ENCODE measurements around the gene ARID3C.
A peak's percentile ranks its signal among the peaks of the same experiment; 100 is the strongest.
"Not testable (repeated sequence)": the region's sequence is repeated elsewhere in the genome, so short reads cannot be mapped to it uniquely, and the experiment has no call there.

Gene ARID3C

DNA sequence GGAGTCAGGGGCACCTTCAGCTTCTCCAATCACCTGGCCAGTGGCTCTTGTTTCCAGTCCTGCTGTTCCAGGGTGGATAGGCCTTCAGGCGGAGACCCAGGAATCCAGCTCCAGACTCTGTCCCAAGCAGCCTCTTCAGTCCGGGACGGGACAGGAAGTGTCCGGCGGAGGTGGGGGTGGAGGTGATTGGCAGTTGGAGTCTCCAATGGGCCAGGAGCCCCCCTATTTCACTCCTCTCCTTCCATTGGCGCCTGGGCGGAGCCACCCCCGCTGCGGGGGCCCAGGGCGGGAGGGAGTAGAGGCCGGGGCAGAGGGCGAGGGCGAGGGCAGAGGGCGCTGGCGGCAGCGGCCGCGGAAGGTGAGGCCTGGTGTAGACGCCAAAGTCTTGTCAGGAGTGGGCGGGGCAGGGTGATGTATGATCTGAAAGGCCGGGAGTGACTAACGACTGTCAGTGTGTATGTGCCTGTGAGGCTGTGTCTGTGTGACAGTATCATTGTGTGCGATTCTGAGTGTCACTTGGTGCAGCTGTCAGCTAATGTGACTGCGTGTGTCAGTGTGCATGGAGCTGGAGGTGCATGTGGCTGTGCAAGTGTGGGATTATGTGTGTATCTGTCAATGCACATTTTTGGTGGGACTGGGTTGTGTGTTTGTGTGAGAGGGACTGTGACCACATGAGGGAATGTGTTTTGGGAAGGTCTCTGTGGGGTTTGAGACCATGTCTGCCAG is 23.2 kb upstream of the ARID3C start, which contains the start of gene IL11RA:
Gene IL11RA (plus strand): TSS at position 310 of the 726 bp plus-strand sequence. CDS start 3,033 bp downstream, outside the sequence.
- DNase-seq = peak; percentile 78

DNA sequence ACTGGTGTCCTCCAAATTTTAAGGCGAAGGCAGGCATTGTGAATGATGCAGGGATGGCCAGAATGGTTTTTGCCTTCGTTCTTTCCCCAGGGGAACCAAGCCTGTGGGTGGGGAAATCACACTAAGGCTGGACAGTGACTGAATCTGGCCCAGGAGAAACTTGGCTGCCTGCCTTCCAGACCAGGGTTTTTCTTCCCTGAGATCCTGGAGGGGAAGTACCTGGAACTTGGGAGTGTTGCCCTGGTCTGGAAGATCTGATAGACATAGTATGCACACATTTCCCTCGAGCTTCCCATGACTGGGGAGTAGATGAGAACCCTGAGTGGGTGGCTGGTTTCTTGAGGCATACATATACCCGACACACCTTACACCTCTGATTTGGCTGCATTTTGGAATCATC is 22.5 kb upstream of the ARID3C start:
- no peak for DNase-seq

DNA sequence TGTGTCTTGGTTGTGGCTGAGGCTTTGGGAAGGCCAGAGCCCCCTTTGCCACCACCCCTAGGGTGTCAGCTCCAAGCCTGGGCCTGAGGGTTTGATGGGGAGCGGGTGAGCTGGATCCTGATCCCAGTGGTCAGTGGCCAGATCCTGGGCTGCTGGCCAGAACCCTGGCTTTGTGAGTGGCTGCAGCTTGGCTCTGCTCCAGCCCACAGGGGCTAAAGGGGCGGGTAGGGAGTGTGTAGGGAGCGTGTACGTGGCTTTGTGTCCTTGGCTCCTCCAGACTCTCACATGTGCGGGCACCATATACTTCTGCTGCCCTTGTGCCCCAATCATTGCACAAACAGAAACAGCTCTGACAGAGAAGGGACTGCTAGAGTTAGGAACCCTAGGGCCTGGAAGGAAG is 21.9 kb upstream of the ARID3C start:
- DNase-seq = no peak

DNA sequence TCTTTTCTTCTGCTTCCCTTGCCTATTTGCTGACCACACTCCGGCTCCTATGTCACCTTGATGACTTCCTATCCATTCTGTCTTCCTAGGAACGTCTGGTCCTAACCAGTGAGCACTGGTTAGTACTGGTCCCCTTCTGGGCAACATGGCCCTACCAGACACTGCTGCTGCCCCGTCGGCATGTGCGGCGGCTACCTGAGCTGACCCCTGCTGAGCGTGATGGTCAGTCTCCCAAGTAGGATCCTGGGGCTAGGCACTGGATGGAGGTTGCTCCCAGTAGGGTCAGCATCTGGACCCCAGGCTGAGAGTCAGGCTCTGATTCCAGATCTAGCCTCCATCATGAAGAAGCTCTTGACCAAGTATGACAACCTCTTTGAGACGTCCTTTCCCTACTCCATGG is 19.8 kb upstream of the ARID3C start:
- no peak for DNase-seq

DNA sequence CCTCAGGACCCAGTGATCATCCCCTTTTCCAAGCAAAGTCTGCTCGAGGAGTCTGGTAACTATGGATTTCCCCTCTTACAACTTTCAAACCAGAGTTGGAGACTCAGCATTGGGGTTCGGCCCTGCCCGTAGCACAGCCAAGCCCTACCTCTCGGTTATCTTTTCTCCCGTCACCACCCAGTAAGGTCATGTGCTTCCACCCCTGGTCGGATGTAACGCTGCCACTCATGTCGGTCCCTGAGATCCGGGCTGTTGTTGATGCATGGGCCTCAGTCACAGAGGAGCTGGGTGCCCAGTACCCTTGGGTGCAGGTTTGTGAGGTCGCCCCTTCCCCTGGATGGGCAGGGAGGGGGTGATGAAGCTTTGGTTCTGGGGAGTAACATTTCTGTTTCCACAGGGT is 18.8 kb upstream of the ARID3C start:
- DNase-seq = no peak

DNA sequence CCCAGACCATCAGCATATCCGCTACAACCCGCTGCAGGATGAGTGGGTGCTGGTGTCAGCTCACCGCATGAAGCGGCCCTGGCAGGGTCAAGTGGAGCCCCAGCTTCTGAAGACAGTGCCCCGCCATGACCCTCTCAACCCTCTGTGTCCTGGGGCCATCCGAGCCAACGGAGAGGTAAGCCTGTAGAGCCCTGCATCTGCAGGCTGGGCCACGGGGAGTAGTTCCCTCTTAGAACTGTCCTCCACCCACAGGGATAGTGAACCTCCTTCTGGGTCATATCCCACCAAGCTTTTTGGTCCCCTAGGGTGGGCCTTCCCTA is 18.2 kb upstream of the ARID3C start:
- no peak for DNase-seq

DNA sequence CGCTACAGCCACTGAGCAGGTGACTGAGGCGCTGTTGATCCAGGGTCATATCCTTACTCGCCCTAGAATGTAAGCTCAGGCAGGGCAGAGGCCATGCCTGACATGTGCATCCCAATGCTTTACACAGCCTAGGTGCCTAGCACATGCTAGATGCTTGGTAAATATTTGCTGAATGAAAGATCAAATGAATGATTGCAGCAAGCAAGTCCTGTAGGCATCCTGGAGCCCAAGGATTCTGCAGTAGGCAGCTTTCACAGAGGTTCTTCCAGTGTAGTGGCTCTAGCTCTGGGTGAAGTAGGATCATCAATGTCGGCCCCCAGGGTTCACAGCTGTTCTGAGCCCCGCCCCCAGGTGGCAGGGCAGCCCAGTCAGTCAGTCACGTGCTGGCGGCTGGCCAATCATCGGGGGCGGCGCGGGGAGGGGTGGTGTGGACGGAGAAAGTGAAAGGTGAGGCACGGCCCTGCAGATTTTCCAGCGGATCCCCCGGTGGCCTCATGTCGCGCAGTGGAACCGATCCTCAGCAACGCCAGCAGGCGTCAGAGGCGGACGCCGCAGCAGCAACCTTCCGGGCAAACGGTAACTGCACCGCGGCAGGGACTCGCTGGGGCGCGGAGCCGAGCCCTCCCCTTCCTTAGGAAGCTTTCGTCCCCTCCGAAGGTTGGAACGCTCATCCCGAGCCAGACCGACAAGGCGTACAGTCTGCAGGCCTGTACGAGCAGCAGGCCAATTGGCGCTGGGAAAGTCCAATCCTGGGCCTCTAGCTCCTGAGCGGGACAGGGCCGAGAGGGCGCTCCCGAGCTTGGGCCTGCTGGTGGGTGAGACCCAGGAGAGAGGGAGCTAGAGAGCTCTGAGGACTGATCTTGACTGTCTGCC is 17.6 kb upstream of the ARID3C start, which contains the start of gene GALT:
Gene GALT (plus strand): TSS at position 465 of the 873 bp plus-strand sequence. CDS start 30 bp downstream, at position 495.
- DNase-seq = peak; percentile 97

DNA sequence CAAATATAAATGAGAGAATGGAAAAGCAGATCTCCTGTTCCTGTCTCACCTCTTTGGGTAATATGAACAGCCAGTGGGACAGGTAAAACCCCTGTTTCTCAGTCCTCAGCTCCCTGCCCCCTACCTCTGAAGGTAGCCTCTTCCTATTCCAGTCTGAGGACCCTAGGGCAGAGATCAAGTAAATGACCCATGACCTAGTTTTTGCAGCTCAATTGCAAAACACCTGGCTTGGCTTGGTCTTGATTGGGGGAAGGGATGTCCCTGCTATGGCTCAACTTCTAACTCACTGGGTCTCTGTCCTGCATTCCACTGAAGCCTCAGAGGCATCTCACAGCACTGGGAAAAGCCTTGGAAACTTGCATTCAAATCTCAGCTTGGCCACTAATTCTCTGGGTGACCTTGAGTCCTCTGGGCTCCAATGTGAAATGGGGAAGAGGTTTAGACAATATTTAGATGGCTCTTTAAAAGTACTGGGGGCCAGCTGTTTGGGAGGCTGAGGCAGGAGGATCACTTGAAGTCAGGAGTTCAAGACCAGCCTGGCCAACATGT is 16.0 kb upstream of the ARID3C start:
- DNase-seq = no peak

DNA sequence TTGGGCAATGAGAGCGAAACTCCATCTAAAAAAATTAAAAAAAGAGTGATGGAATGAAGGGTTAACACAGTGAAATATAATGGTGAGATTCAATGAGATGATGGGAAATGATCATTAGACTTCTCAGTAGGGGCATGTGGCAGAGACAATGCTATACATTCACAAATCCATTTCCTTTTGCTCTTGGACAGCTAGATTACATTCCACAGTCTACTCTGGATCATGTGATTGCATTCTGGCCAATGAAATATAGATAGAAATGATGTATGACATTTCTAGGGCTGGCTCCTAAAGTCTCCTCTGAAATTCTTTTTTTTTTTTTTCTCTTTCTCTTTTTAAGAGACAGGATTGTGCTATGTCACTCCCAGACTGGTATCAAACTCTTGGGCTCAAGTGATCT is 13.8 kb upstream of the ARID3C start:
- DNase-seq = no peak

DNA sequence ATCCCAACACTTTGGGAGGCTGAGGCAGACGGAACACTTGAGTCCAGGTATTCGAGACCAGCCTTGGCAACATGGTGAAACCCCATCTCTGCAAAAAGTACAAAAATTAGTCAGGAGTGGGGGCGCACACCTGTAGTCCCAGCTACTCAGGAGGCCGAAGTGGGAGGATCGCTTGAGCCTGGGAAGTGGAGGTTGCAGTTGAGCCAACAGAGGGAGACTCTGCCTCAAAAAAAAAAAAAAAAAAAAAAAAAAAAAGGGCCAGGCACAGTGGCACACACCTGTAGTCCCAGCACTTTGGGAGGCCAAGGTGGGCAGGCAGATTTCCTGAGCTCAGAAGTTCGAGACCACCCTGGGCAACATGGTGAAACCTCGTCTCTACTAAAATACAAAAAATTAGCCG is 10.5 kb upstream of the ARID3C start:
- not testable (repeated sequence) for DNase-seq

DNA sequence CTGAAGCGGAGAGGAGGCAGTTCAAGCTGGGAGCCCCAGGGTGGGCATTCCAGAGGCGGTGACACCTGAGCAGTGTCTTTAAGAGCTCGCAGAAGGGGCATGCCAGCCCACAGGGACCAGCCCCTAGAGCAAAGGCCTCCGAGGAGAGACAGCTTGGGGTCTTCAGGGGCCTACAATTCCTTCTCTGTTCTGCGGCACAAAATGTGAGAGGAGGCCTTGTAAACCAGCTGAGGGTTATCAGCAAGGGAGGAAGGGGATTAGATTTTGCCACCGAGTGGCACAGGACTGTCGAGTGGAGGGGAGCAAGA is 9.2 kb upstream of the ARID3C start:
- no peak for DNase-seq

DNA sequence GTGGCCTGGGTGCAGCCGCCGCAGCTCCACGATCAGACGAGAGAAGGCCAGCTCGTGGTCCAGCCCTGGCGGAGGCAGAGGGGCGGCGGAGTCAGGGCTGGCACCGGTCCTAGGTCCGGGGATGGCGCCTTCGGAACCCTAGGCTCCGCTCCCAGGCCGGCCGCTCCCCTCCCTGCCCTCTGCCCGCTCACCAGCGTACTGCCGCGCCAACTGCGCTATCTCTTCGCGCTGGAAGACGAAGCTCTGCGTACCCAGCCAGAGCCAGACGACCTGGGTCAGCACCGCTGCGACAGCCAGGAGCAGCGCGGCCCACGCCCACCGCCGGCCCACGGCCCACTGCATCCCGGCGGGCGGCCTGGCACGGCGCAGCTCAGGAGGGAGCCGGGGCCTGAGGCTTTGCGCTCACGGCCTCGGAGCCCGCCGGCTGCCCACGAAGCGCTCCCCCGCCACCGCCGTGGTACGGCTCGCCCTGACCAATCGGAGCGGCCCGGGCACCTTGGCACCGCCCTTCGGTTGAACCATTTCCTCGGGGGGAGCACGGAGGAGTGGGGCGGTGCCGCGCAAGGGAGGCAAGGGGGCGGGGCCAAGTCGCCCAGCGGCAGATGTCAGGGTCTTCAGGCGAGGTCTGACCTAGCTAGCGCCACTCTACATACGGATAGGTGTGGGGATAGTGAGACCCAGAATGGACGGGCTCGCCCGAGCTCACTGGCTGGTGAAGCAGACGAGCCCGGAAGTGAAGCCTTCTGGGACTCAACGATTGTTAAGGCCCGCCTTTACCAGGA is 8.7 kb upstream of the ARID3C start, which contains the start of gene SIGMAR1:
Gene SIGMAR1 (minus strand): TSS at position 432 of the 782 bp plus-strand sequence. CDS start 90 bp downstream, at position 342.
- peak; percentile 91 for DNase-seq

DNA sequence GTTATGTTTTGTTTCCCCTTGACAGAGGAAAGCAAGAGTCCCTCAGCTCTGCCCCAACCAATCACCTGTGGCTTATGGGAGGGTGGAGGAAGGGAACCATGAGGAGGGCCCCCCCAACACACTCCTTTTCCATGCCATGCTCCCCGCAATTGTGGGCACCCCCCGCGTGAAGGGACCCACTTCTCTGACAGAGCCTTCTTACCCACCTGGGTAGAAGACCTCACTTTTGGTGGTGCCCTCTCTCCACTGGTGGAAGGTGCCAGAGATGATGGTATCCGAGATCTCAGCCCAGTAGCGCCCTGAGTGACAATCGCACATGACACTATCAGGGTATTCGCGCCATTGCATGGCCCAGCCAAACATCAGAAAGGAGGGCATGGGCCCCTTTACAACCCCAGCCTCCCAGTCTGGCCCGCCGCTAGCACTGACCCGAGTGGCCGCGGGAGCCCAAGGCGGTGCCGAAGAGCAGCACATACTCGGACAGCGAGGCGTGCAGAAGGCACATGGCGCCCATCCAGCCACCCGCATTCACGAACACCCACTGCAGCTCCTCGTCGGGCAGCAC is 8.0 kb upstream of the ARID3C start:
- no peak for DNase-seq

DNA sequence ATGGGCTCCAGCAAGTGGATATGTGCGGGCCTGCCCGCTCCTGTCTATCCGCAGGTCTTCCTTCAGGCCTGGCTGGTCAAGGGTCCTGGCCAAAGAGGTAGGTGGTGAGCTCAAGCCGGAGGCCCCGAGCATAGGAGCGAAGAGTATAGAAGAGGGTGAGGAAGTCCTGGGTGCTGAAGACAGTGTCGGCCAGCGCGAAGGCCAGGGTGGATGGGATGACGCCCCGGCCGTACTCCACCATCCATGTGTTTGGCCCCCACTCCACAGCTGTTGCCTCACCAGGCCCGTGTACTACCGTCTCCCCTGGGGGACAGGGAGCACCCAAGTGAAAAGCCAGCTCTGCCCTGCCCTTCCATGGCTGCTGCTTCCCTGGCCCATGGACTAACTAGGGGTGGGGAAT is 6.7 kb upstream of the ARID3C start:
- no peak for DNase-seq

DNA sequence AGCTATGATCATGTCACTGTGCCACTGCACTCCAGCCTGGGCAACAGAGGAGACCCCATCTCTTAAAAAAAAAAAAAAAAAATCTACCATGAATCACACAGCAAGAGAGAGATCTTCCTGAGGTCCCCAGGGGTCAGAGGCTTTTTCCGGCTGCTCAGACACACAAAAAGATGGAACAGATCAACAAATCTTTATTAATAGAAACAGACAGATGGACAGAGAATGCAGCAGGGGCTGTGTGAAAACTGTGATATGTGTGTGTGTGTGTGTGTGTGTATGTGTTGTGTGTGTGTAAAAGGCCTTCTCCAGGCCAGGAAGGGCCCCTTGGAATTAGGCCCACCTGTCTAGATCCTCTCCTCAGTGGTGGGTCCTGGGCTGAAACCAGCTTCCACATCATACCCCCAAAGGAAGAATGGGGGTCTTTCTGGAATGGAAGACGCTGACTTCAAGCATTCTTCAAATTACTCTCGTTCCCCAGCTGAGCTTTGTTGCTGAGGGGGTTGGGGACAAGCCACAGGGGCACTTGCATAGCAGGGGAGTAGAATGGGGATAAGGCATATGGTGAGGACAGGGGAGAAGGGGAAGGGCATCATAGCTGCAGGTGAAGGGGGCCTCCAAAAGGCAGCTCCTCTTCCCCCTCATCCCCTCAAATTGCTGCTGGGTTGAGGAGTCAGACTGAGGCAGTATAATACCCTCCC is 5.8 kb upstream of the ARID3C start:
- DNase-seq = no peak

DNA sequence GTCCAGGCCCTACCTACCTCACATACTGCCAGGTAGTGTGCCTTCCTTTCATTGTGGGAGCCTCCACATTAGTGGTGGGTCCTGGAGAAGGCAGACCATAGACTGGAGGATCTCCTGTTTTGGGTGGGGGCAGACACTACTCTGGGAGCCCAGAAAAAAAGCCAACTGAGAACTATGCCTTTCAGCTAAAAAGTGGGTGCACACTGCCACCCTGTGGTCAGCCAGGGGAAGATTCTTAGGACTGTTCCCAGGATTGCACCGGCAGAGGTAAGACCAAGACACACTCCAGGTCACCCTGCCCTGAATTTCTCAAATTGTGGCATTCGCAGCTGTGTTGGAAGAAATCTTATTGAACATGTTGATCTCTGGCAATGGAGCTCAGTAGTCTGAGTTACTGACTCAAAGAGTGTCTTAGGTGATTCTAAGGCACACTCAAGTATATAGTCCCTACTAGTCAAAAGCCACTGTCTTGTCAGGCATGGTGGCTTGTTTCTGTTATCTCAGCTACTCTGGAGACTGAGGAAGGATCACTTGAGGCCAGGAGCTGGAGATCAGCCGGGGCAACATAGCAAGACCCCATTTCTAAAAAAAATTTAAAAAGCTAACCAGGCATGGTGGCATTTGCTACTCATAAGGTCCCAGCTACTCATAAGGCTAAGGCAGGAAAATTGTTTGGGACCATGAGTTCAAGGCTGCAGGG is 5.1 kb upstream of the ARID3C start:
- peak; percentile 68 for DNase-seq

DNA sequence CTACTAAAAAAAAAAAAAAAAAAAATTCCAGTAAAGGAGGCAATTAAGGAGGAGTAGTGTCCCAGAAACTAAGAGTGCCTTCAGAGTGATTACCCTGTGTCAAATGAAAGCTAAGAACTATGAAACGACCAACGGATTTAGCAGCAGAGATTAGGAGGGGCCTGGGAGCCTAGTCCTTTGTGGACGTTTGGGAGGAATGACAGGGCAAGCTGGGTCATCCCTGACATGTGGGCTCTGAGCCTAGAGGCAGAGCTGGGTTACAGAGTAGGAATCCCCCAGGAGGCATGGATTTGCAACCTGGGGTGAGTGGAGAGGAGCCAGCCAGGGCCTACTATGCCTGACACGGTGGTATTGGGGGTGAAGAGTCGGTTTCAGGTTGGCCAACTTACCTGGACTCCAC is 4.3 kb upstream of the ARID3C start:
- DNase-seq = no peak

DNA sequence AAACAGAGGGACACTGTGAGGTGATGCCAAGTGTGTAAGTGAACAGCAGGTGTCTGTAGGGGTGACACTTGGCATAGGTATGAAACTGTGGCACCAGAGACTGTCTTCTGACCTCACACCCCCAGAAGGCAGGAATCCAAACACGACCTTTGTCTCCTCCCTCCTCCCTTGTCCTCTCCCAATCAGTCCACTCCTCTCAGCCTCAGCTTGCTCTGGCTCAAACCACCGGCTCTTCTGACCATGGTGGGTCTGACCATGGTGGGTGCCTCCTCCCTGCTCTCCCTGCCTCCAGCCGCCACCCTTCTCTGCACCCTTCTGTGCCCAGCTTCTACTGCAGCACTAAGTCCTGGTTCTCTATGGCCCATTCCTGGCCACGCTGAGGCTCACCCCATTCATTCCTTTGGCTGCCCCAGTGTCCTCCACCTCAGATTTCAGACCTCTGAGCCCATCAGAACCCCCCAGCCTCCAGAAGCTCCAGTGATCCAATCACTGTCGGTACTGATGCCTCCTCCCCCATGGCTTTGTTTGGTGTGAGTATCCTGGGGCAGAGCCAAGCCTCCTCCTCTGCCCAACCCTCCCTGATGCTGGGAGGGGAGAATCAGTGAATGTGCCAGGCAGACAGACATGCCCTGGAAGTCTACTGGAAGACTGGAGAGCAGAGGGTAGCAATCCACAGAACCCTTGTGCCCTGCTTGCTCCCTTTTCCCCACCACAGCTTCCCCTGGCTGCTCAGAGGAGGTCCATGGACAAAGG is 1.7 kb upstream of the ARID3C start:
- no peak for DNase-seq

DNA sequence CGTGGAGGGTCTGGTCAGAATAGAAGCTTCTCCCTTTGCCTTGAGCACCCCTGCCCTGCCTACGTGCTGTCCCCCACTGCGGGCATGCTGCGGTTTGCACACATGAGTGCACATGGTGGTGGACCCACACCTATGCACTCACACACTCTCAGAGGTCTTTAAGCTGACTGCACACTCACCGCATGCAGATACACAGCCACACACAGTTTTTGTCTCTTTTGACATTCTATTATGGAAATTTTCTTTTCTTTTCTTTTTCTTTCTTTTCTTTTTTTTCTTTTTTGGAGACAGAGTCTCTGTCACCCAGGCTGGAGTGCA is 584 bp upstream of the ARID3C start:
- no peak for DNase-seq

DNA sequence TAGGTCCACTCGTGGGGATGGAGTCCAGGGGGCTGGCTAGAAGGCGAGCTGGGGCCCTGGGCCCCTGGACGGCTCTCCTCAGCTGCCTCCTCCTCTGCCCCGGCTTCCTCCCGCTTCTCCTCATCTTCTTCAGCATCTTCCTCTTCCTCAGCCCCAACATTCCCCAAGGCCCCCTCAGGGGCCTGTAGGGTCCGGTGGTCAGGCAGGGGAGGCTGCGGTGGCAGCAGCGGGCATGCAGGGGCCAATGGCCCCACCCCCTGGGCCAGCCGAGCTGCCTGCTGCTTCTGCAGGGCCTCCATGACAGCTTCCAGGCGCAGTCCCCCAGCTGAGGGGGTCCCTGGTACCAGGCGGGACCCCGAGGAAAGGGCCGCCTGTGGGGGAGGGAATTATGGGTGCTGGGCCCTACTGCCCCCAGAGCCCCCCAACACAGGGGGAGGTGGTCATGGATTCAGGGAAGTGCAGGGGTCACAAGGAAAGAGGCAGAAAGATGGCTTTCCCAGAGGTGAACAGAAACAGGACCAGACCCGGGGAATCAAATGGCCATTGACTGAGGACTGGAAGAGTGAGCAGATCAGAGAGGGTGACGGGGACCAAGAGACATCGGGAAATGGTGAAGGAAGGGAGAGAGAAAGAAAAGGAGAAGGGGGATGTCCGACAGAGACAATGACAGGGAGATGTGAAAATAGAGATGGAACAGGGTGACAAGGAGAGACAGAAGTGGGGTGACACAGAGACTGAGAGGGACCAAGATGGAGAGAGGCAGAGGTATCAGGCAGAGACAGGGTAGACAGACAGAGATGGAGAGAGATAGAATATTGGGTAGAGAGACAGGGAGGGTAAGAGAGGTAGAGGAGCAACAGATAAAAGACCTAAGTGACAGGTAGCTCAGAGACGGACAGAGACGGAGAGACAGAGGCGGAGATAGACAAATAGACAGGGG is 880 bp downstream of the ARID3C start:
- DNase-seq = no peak

Data from stimulated activated CD4-positive, alpha-beta T cell treated with anti-CD3 and anti-CD28 coated beads, Interleukin-1b, Interleukin-23, amount 100 ng/mL, for 48 hours (primary cell).